ENCODE measurements around the gene CLEC18A. TPM values are rescaled to one million over a fixed set of nuclear protein-coding genes. Genes with fewer than 3 reads are reported as not detected.

CLEC18A gene
- total and polyA plus RNA-seq, 2 of the 4 experiments (the other 2 are of a cell fraction), result under 0.01 TPM; not detected in 1

GRCh38 chr16:69906838-69907401 is 44.2 kb upstream of the CLEC18A start:
- Histone ChIP-seq H3K4ac (ENCODE audit: low read depth, low read length) (peak overlapping the region; percentile 38; the same call in 1 of the 2 replicates), H3K14ac (replicated peaks; ENCODE audit: low read depth, low read length) (no peak overlapping the region), H3K27me3 (ENCODE audit: control insufficient read depth, insufficient read depth, low read length) (no peaks in the 10 kb centered on the region), H3K4me2 (ENCODE audit: low read depth, low read length) (peak overlapping the region; percentile 82; the same call in 1 of the 2 replicates), H2AFZ (replicated peaks; ENCODE audit: low read length, poor library complexity) (peak overlapping the region; percentile 7), H2BK20ac (ENCODE audit: low read depth, low read length) (peak overlapping the region; percentile 58), H3K27ac (ENCODE audit: insufficient read depth, low read length) (peak overlapping the region; percentile 61; the same call in 1 of the 2 replicates), H3K4me3 (ENCODE audit: insufficient read depth, low read depth, low read length) (no peak overlapping the region), H2AK9ac (replicated peaks; ENCODE audit: low read depth, low read length, poor library complexity) (no peak overlapping the region), H2BK5ac (ENCODE audit: low read depth, low read length, poor library complexity, severe bottlenecking) (peak overlapping the region; percentile 92), H4K20me1 (ENCODE audit: insufficient read depth, low read length) (no peaks in the 10 kb centered on the region; the same call in 1 of the 2 replicates), H3K9me3 (ENCODE audit: control insufficient read depth, insufficient read depth, low read length) (no peaks in the 10 kb centered on the region), H3K4me1 (ENCODE audit: control insufficient read depth, insufficient read depth, low read length) (peaks cover 9% of the 10 kb centered on the region), H2BK15ac (ENCODE audit: low read depth, low read length) (0 out of 3 replicates have a peak overlapping the region, but pooled peaks have one; percentile 87), H2BK120ac (ENCODE audit: low read depth, low read length) (peak overlapping the region; percentile 79), H3K18ac (ENCODE audit: low read depth, low read length) (peak overlapping the region; percentile 83; the same call in 1 of the 2 replicates), H3K23ac (ENCODE audit: low read depth, low read length) (0 out of 2 replicates have a peak overlapping the region, but pooled peaks have one; percentile 15), H2AK5ac (ENCODE audit: low read depth, low read length) (peak overlapping the region; percentile 61; the same call in 1 of the 2 replicates), H3K9me1 (ENCODE audit: insufficient read depth, low read length) (peaks cover 2% of the 10 kb centered on the region), H4K8ac (ENCODE audit: low read depth in 2 of 2, low read length in 2 of 2) (peak overlapping the region in 1 of 2 experiments; percentile 35; a peak in 1 of 4 replicates), H3K79me1 (ENCODE audit: low read depth in 1 of 2, low read length in 2 of 2) (peaks cover 0 to 7% of the 10 kb centered on the region in 2 experiments; a peak in 1 of 4 replicates), H3K9ac (ENCODE audit: low read depth, low read length) (no peak overlapping the region), H3K56ac (ENCODE audit: extremely low read depth, insufficient read depth, low read length) (no peak overlapping the region; the same call in 1 of the 2 replicates), H4K91ac (ENCODE audit: insufficient read depth, low read depth, low read length) (peak overlapping the region; percentile 81), H4K5ac (ENCODE audit: low read depth, low read length) (peak overlapping the region; percentile 53; the same call in 1 of the 2 replicates), H3K36me3 (ENCODE audit: control insufficient read depth, insufficient read depth, low read length) (peaks cover 10% of the 10 kb centered on the region)
- CTCF ChIA-PET, result interaction anchor here (1.3 to 1.4 kb wide), 2 partner anchors 23 kb away, joined by 4 to 6 read pairs; no protein-coding TSS in a partner anchor
- DNase-seq (peak; percentile 96), ATAC-seq (ENCODE audit: low read depth) (peak; percentile 95)
- POLR2A ChIA-PET (ENCODE audit: unreplicated experiment), result interaction anchor here (0.6 kb wide), 1 partner anchor 100 kb away, joined by 4 read pairs; no protein-coding TSS in a partner anchor
- no CpG with 5 or more reads among the region's 6 CpGs for WGBS, 2 experiments (ENCODE audit: extremely low coverage in 2 of 2, insufficient read length in 1 of 2)
- intact Hi-C loops (cut with micrococcal nuclease) (no loop called here), dilution Hi-C loops (cut with HindIII; ENCODE audit: low sequenced_read_pairs, unreplicated experiment) (no loop called here), in situ Hi-C loops (cut with MboI; ENCODE audit: low sequenced_read_pairs) (no loop called here)
- BruUV-seq (replicated peaks), result no TSS peak
- peak; percentile 90 for TF ChIP-seq CEBPB (IDR thresholded peaks at IDR 0.05; ENCODE audit: low read depth, low read length)
- TF ChIP-seq FOS (IDR thresholded peaks at IDR 0.05; ENCODE audit: low read depth, low read length), result 0 out of 2 replicates have a peak, but pooled peaks have one; percentile 3
- TF ChIP-seq BHLHE40 (IDR thresholded peaks at IDR 0.05; ENCODE audit: low read depth, low read length), result no peak
